Activated CD4-positive, alpha-beta T cell treated with anti-CD3 and anti-CD28 coated beads, Interleukin-2, amount 50 U/mL, for 4 hours (primary cell): ENCODE data around the gene ALDOC.
"Not testable (repeated sequence)": the region's sequence is repeated elsewhere in the genome, so short reads cannot be mapped to it uniquely, and the experiment has no call there.

Experiments
- DNase-seq, 2 experiments: peaks; one replicate each; pipeline ENCODE4 v3.0.0-alpha.2; 2020

Gene ALDOC

DNA sequence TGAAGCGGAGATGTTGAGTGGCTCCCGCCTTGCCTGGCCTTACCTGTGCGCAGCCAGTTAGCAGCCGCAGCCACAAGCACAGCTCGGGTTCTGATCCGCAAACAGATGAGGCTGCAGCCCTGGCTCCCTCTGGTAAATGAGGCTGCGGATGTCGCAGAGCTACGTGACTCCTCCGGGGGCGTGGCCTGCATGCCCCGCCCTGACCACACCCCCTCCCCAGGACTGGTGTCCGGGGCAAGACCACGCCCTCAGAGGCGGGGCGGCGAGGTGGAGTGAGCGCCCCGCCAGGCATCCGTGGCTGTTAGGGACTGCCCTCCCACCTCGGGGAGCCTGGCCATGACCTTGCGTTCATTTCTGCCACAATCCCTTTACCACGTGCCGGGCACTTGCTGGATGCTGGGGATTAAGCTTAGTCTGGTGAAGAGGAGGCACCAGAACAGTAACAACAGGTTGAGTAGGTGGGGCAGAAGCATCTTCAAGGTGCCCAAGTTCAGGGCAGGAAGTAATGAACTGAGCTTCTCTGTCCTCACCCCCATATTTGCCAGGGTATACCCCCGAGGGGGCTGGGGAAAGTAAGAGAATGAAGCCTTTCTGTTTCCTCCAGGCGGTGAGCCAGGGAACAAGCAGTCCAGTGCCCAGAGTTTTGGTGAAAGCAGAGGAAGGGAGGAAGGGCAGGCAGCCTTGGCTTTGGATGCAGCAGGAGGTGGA is at the start of gene ALDOC:
TSS of gene ALDOC (minus strand) at position 138 of the 708 bp plus-strand sequence. CDS start 1,363 bp downstream, outside the sequence.
- peak; percentile 96 to 97 for DNase-seq

DNA sequence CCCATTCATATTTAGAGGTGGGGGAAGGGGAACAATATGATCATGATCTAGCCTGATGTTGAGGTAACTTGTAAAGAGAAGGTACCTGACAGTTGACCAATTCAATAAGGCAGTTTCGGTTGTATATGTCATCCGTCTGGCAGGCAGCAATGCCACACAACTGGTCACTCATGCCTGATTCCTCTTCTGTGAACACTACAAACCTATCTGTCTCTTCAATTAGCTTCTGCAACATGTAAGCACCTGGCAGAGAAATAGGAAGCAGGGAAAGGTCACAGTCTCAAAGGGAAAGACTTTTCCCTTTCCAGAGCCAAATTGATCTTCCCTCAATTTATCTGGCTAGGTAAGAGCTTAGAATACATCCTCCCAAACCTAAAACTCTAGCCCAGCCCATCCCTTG is 47.5 kb upstream of the ALDOC start:
- no peak for DNase-seq

DNA sequence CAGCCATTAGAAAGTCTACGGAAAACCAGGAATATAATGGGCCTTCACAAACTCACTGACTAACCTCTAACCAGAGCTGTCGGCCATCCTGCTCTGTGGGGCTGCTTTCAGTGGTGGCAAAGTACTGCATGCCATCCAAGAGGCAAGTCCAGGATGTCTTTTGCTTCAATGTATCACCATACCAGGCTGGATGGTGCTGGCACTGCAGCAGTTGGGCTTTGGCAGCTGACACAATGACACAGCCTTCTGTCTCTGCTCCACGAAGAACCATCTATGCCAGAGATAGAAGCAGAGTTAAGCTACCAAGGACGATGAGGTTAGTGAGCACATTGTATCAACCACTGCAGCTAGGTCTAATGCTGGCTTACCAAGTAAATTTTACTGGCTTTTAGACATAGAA is 47.0 kb upstream of the ALDOC start:
- DNase-seq, result no peak

DNA sequence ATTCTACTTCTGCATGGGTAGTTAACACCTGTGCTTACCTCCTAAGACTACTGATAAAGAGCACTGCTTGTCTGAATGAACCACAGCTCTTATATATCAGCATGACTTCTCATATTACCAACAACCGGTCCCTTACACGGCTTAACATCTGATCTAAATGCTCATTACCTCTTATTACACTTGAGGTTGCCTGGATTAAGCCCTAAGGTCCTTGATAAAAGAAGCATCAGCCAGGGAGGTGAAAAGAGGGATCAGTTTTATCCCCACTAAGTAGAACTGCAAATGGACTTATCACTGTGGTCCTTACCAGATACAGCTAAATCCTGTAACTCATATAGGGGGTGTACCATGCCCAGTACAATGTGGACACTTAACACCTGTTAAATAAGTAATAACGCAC is 45.5 kb upstream of the ALDOC start:
- DNase-seq, result no peak

DNA sequence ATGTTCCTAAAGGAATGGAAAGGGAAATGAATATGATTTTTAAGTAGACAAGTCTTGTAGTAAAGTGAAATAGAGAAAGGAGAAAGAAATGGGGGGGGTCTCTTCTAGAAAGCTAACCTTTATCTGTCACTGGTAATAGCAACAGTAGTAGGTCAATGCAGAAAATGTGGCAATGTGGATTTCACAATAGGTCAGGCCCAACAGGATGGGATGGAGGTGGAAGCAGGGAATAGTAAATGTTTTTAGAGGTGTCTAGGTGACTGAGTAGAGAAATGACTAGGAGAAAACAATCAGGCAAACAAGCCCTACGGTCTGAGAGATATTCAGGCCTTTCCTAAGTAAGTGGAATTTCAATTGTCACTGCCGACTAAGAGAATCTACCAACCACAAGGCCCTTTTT is 43.3 kb upstream of the ALDOC start:
- no peak for DNase-seq

DNA sequence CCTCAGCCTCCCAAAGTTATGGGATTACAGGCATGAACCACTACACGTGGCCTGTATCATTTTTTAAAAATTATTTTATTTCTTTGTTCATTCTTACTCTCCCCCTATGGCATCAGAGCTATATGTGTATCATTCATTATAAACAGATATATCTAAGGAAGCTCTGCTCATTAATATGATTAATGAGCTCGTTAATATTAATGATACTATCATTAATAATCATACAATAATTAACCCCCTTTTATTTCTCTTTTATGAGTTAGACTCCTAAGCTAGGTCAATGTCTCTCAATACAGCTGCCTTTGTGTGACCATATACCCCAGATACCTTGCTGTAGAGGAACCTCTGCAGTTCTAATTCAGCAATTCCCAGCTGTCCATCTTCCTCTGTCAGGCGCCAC is 41.8 kb upstream of the ALDOC start:
- no peak for DNase-seq

DNA sequence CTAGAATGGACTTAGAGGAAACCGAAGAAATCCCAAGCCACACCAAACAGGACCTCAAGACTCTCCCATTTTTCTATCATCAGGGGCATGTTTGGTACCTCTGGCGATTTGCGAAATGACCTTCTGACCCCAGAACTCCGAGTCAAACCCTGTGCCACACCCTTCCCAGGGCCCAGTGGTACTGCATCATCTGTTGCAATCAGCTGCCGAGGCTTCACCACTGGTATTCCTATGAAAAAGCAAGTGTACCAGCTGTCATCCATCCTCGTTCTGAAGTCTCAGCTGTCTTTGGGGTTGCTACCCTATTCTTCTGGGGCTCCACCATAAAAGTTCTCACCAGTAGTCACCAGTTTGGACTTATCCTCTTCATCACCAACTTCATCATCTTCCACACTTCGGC is 39.6 kb upstream of the ALDOC start:
- DNase-seq, result no peak

DNA sequence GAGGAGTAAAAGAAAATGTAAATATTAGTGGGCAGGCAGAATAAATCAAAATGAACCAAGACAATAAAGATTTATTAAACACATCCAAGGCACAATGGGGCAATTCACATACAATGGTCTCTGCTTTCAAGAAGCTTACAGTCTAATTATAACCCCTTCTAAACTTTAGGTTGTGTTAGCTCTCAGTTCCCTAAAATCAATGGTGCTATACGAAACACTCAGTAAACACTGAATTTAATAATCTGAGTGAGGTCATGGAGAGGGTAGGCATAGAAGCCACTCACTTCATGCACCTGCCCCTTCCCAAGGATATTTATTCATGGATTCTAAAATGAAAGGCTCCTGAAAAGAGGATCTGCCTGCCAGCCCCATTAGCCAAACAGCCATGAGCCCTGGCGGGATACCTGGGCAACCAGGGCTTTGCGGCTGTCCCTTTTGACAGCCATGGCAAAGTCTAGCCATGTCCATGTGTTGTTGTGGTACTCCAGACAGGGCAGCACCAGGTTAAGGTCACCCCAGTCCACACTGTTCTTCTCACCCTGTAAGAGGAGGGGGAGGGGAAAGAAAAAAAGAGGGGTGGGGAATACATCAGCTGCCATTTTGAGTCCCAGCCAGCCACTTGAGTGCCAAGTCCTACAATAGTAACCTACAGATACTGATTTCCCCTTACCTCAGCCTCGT is 38.7 kb upstream of the ALDOC start:
- no peak for DNase-seq

DNA sequence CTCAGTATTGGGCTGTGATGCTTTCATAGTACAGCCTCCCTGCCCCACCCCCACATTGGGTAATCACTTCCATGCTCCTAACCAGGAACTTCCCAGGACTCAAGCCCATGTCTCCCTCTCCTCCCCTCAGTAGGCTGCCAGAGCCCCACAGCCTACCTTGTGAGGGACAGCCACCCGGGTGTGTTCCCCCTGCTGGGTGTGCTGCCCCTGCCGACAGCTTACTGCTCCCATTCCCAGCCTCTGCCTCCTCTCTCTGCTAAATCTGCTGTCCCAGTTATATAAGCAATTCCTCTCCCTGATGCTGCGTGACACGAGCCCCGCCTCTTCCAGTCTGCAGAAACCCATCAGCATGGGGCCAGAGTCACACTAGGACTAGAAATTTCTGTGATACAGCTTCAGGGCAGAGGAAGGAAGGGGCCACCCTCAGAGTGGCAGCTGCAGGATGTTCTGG is 37.3 kb upstream of the ALDOC start, which contains the start of gene RSKR:
TSS of gene RSKR (minus strand) at position 255 of the 451 bp plus-strand sequence. CDS start at position 231, 24 bp downstream.
- DNase-seq, result no peak

DNA sequence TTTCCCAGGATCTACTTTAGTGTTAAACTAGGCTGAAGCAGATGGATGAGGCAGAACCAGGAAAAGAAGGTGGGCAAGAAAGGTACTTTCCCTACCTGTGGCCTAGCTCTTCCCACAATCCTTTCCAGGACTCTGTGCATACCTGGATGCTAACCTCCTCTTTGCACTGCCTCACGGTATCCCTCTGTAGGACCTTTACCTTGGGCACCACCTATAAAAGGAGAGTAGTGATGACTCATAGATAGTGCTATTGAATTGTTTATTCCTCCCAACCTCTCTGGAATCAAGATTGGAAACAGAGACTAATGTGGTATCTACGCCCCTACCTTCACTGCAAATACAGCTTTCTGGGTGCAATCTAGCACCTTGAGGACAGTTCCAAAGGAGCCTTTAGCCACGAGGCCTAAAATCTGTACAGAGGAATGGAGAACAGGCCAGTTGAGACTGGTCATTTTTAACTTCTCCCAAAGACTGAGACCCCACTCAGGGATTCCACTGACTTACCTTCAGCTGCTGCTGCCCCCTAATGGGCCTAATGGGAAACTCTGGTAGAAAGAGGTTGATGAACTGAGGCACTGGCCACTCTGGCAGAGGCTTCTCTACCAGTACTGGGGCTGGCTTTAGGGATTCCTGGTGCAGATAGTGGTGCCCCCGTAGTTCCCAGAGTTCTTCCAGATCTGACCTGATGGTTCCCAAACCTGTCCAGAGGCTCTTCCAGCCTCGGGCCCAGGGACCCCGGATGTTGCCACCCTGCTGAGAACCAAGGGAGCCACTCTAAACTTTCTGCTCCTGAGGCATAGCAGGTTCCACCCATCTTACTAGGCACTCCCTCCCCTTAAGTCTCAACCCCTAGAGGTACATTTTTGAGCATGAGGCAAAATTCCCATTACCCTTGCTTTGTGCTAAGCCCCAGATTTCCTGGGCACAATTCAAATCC is 36.5 kb upstream of the ALDOC start:
- peak; percentile 23 to 39 for DNase-seq

DNA sequence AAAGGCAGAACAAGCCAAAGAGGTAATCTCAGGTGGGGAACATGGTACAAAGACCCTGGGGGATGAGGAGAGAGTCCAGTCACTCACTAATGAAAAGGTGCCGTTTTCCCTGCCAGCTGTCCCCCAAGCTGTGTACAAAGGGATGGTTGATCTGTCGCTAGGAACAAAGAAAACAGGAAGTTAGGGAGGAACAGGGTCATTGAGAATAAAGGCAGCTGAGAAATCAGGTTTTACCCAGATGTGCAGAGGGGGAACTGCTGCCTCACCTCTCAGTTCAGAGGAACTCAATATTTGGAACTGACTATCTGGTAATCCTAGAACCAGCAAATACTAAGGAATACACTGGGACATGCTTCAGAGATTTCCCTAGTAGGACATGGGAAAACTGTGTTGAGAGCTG is 35.8 kb upstream of the ALDOC start:
- no peak for DNase-seq

DNA sequence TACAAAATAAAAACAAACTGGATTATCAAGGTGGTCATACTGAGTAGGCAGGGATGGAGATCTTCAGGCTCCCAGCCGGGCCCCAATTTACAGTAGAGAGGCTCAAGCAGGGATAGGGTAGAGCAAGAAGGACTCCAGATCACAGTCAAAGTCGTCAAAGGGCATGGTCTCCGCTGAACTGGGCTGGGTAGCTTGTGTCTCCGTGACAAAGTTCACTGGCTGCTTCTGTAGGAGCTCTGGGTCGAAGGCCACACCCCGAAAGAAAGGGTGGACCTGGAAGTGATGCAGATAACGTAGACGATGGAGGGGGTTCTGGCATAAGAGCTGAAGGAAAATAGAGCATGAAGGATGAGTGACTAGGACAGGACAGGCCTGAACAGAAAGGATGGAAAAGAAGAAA is 33.7 kb upstream of the ALDOC start:
- DNase-seq, result no peak

DNA sequence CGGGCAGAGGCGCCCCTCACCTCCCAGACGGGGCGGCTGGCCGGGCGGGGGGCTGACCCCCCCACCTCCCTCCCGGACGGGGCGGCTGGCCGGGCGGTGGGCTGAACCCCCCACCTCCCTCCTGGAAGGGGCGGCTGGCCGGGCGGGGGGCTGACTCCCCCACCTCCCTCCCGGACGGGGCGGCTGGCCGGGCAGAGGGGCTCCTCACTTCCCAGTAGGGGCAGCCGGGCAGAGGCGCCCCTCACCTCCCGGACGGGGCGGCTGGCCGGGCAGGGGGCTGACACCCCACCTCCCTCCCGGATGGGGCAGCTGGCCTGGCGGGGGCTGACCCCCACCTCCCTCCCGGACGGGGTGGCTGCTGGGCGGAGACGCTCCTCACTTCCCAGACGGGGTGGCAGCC is 27.3 kb upstream of the ALDOC start:
- DNase-seq, result not testable (repeated sequence)

DNA sequence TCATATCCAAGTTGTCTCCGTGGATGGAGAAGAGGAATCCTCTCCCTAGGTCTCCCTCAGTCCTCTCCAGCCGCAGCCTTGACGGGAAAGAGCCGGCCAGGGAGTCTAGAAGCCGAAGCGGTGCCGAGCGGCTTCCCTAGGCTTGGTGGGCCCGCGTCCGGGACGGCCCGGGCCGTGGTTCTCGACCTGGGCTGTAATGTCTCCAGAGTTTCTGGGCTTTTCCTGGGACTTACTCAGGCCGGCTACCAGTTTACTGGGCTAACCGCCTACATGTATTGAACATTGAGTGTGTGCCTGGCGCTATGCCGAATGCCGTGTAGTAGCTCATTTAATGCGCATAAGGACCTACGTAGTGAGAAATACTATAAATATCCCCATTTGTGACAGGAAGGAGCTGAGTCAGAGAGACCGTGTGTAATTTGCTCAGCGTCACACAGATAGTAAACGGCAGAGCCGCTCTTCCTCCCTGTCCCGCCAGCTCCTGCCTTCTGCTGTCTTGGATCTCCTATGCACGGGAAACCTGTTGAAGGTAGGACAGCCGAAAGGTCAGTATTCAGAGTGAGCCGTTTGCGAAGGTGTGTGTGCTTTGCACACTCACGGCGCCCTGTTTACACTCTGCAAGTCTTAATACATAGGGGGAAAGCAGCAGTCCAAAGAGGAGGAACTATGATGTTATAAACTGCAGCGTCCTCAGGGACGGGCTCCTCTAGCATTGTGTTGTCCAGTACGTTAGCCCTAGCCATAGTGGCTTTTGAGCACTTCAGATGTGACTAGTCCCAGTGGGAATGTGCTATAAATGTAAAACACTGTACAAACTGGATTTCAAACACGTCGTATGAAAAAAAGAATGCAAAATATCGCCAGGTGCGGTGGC is 22.9 kb upstream of the ALDOC start:
- DNase-seq, result peak; percentile 61 to 67

DNA sequence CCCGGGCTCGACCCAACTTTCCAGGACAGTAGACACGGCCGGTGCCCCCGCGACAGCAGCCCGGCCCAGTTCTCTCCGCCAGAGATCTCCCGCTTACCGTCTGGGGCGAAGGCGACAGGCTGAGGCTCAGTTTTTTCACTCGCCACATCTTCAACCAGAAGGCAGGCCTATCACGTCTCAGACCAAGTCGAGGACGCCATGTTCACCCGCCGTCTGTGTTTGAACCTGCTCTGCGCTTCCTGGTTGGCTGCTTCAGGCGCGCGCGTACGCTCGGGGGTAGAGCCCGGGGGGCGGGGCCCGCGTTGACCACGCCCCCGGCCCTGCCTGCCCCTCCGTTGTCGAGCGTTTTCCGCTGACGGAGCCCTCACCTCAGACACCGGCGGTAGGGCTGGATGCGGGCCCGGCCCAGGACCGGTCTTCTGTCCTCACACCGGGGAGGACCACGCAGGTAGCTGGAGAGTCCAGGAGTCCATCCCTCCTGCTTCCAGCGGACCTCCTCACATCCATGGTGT is 22.2 kb upstream of the ALDOC start, which contains the start of gene SPAG5:
TSS of gene SPAG5 (minus strand) at position 227 of the 512 bp plus-strand sequence. CDS start at position 148, 79 bp downstream.
- DNase-seq, result peak; percentile 89 to 91

DNA sequence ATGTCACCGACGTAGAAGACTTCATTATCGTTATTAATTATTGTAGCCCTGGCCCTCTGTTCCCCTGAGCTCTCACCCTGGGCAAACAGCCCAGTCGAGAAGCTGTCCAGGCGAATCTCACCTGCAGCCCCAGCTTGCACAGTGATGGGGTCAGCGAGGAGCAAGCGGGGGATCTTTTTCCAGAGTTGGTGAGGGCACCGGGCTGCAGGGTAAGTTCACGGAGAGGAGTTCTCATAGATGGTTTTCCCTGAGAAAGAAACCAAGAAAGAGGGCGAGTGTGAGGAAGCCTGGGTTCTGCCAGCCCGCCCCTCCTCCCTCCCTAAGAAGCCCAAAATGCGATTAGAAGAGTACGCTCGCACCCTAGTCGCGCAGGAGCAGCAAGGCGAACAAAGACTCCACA is 21.7 kb upstream of the ALDOC start:
- no peak for DNase-seq

DNA sequence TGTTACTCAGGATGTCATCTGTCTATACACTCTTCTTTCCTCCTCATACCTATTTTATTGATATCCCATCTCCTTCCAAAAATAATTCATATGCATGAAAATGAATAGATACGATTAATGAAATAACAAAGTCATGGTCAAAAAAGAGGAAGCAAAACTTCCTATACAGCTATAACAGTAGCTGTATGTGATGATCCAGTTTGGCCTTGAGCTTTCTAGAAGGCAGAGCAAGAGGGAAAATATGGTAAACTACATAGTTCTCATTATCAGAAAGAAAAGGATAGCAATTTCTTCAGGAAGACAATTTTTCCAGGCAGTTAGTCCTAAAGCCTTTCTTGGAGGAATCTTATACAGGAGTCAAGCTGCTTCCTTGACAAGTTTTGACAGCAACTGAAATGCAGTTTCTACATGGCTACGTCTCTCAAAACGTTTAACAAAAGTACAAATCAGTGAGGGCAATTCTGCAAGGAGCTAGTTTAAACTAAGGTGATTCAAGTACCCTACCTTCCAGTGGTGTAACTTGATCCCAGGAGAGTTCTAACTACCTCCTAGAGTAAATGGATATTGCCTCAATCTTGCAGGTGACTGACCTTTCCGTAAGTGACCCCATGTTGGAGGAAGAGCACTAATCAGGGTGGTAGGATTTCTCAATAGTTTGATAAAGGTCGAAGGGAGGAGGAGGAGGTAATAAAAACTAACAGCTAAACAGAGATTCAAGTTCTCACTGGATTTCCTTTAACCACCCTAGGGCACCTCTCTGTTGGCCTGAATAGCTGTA is 21.1 kb upstream of the ALDOC start:
- no peak for DNase-seq

DNA sequence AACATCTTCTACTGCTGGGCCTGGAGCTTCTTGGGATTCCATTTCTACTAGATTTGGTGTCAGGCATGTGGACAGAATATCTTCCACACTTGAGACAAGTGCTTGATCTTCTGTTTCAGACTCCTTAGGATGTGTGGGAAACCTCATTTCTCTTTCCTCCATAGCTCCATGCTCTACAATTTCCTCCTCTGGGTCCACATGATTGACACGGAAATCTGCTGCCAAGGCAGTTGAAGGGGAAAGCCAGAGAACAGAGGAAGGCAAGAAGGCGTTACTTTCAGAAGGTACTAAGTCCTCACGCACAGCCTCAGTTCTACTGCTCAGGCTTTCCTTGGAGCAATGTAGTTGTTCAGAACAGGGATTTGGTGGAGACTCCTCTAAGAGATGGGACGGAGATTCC is 15.6 kb upstream of the ALDOC start:
- no peak for DNase-seq

DNA sequence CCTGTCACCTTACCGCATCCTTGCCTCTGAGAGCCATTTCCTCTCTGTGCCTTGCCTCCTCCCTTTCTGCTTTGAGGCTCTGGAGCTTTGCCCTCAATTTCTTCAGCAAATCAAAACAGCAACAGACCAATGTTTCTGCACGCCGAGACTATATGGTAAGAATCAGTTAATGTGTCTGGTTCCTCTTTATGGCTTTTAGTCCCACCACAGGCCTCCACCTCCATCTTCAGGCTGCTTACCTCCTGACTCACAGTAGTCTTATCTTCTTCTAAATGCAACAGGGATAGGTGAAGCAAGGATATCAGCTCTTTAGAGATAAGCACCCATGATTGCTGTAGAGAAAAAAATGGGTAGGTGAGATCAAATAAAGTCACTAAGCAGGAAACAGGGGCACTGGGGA is 9.2 kb upstream of the ALDOC start:
- DNase-seq, result no peak

DNA sequence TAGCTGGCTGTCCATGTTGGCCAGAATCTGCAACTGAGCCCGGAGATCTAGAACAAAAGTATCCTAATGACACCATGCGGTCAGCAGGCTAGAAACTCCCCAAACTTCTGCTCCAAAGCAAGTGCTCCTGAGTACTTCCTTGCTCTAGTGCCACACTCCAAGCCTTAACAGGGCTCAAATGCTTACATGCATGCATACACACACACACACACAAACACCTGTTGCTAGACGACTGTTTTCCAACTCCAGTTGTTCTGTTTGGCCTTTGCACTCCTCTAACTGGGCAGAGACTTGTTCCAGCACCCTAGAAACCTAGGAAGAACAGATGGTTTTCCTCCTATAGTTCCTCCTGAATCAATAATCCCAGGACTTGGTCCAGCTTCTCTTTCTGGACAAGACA is 7.7 kb upstream of the ALDOC start:
- no peak for DNase-seq

DNA sequence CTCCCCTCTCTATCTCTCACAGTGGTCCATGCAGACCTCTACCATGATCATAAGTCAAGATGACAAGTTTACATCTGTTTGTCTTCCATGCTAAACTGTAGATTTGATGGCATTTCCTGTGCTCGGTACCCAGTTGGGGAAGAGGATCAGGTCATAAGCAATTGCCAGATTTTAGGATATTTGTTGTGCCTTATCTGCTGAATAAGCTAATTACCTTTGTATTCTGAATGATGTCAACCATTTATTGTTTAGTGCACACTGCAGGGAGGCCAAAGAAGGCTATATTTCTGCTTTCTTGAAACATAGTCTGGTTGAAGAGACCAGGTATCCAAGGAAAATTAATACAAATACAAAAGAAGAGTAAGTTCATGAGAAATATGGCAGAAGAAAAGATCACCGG is 5.8 kb upstream of the ALDOC start:
- no peak for DNase-seq
